HPDE6-E6E7 (cell line): ENCODE data around the gene FYTTD1.
A peak's percentile ranks its signal among the peaks of the same experiment; 100 is the strongest.

Experiments used
- DNase-seq: peaks from one replicate; pipeline ENCODE4 v3.0.0; 2011; ENCODE audit warnings: missing footprints; ENCODE audit errors: extremely low spot score

Gene FYTTD1

DNA sequence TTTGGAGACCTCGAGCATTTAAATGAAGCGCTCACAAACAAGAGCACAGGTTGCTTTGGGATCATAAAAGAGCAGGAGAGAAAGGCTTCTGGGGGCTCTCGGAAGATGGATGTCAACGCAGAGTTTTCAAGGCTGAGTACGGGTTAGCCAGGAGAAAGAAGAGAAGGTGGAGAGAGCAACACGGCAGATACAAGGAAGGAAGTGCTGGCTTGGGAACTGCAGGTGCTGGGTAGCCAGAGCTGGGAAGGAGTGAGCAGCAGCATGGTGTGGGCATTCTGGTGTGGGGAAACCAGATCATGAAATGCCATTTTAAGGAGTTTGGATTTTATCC, 12.4 kb upstream of the FYTTD1 start:
- no peak for DNase-seq

GRCh38 chr3:197737749-197738462, 11.8 kb upstream of the FYTTD1 start:
- no peak for DNase-seq

- no peak for DNase-seq
These were observed 6.9 kb upstream of the FYTTD1 start for GRCh38 chr3:197742787-197743186.

DNA sequence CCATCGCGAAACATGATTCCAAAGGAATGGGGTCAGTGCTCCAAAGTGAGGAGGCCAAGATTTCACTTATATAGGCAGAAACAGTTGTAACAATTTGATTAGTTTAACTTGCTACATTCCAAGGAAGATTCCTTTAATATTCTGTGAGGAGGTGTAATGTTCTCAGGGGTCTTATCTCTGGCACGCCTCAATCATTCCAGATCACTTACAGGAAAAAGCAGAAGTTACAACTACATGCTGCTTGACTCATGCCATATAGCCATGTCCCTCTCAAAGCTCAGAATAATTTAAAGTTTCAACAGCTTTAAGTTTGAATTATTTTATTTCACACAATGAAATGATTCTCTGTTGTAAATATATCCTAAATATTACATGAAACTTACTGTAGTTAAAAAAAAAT, 3.5 kb upstream of the FYTTD1 start:
- DNase-seq, result no peak

GRCh38 chr3:197746801-197747237, 2.9 kb upstream of the FYTTD1 start:
- DNase-seq, result no peak

DNA sequence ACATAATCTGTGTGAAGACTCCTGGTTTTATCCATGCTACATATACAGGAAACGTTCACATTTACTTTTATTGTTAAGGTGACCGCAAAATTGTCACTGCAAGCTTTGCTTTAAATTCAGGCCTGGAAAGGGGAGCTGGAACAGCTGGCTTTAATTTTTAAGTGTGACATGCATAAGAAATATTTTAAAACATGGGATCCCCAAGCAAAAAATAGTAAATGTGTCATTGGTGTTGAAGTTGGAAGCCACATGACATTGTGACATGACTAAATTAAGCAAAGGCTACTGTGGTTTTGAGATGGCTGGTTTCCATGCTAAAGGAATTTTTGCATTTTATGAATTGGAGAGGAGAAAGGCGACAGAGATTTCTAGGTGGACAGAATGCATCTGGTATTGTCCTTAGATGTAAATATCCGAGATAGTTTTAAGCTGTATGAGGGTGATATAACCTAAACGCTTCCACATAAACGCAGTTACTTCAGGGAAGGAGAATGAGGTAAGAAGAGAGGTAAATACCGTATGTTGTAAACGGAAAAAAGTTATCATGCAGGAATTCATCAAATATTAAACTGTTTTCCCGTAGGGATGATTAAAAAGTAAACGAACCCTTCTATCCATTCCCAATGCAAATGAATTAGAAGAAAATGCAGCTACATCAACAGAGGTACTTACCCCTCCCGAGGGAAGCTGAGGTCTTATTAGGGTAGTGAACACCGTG, 927 bp upstream of the FYTTD1 start:
- no peak for DNase-seq

- peak; percentile 35 for DNase-seq
These were observed 425 bp upstream of the FYTTD1 start for GRCh38 chr3:197749315-197749600.

GRCh38 chr3:197750396-197750831, 731 bp downstream of the FYTTD1 start:
- DNase-seq, result peak; percentile 42

GRCh38 chr3:197750858-197751737, 1.4 kb downstream of the FYTTD1 start:
- DNase-seq, result peak; percentile 23

DNA sequence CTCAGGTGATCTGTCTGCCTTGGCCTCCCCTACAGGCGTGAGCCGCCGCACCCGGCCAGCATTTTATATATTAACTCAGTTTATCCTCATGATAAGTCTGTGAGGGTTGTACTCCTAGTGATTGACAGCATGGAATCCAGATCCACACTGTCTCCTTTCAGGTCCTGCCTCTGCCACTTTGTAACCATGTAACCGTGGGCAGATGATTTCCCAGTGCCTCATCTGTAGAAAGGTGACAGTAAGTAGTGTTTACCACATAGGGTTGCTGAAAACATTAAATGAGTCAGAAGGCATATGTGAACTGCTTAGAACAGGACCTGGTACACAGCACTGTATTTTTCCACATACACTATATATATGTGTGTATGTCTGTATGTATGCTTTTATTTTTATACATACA, 2.4 kb downstream of the FYTTD1 start:
- DNase-seq, result no peak

DNA sequence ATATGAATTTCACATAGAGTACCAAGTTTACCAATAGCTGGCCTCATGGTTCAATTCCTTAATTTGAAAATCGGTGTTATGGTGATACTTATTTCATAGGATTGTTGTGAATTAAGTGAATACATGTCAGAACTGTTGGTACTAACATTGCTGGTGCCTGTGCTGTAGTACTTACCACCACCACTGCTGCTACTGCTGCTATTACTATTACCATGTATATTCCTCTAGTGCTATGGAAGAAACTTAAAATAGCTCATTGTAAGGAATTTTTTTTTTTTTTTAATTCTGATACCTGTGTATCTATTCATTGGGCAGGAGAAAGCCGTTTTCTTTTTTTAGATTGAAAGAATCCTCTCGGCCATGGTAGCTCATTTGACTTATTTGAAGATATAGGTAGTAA, 3.6 kb downstream of the FYTTD1 start:
- no peak for DNase-seq

- no peak for DNase-seq
These were observed 7.0 kb downstream of the FYTTD1 start for GRCh38 chr3:197756704-197757103.

GRCh38 chr3:197758512-197758911, 8.8 kb downstream of the FYTTD1 start:
- DNase-seq, result no peak

- DNase-seq, result no peak
These were observed 12.1 kb downstream of the FYTTD1 start for GRCh38 chr3:197761784-197762183.

GRCh38 chr3:197775317-197775716, 25.6 kb downstream of the FYTTD1 start:
- no peak for DNase-seq

DNA sequence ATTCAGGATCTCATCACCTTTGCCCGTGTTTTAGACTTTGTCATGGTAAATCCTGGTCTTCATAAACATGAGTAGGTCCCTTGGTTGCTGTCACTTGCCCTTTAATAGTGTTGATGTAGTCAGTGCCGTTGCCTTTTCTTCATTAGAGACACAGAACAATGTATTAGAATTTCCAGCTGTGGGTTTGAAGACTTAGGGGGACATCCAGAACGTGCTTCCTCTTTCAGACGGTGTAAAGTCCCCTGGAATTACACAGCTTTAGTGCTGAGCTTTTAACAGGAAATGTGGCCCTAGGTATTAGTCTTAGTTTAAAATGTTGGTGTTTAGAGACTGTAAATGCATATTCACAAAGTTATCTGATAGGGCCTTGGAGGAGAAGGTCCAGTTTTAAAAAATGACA, 32.5 kb downstream of the FYTTD1 start:
- no peak for DNase-seq

DNA sequence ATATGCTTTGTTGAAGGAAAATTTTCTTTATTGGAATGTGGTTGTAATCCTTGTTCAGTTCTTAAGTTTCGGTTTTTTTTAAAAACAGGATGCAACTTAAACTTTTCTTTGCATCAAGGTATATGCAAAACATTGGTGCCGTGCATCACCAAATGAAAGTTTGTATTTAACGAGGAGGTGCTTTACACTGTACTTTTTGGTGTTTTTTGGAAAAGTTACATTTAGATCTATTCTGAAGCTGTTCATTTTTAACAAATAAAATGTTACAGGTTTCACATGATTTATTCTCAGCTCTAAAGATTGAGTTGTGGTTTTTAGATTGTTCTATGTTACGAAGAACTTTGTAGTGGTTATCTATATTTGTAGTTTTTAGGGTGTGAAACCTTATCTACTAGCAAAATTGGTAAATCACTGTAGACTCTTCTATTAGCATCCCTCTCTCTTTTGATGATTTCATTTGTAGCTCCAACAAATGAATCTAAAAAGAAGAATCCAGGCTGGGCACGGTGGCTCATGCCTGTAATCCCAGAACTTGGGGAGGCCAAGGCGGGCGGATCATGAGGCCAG, 34.4 kb downstream of the FYTTD1 start:
- DNase-seq, result no peak

GRCh38 chr3:197787412-197787811, 37.7 kb downstream of the FYTTD1 start:
- no peak for DNase-seq

- DNase-seq, result no peak
These were observed 39.6 kb downstream of the FYTTD1 start for GRCh38 chr3:197789309-197789708.

- no peak for DNase-seq
These were observed 40.4 kb downstream of the FYTTD1 start for GRCh38 chr3:197790033-197790432.

DNA sequence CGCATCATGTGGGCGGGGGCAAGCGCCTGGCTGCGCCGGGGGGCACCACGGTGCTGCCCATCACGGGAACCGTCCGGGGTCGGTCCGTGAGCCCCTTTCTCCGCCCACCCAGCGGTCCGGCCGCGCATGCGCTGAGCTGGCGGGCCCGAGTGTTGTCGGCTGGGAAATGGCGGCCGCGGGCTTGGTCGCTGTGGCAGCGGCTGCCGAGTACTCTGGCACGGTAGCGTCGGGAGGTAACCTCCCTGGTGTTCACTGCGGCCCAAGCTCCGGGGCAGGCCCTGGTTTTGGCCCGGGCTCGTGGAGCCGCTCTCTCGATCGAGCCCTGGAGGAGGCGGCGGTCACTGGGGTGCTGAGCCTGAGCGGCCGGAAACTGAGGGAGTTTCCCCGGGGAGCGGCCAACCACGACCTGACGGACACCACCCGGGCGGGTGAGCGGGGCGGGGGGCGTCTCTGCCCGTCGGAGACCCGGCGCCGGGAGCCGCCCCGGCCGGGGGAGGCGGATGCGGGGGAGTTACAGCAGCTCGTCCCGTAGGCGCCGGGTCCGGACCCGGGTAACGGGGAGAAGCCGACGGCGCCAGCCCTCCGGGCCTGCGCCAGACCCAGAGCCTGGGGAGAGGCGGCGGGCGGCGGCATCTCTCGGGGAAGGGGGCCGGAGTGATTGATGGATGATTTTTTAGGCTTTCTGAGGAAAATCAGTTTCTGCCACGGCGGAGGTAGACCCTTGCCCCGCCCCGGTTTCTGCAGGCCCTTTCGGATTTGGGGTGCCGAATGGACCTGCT, 41.6 kb downstream of the FYTTD1 start, which contains the start of gene LRCH3:
LRCH3 (plus strand) TSS at position 142 of the 779 bp plus-strand sequence; CDS start at position 167, 25 bp downstream.
- DNase-seq, result peak; percentile 83
